ENCODE data around the gene SLX1A. TPM values are rescaled to one million over a fixed set of nuclear protein-coding genes. Genes with fewer than 3 reads are reported as not detected.
"Not testable (repeated sequence)": the region's sequence is repeated elsewhere in the genome, so short reads cannot be mapped to it uniquely, and the experiment has no call there.

Gene SLX1A
- total and polyA plus RNA-seq, 2 experiments from 2014 or later = 29.5 to 97.5 TPM

DNA sequence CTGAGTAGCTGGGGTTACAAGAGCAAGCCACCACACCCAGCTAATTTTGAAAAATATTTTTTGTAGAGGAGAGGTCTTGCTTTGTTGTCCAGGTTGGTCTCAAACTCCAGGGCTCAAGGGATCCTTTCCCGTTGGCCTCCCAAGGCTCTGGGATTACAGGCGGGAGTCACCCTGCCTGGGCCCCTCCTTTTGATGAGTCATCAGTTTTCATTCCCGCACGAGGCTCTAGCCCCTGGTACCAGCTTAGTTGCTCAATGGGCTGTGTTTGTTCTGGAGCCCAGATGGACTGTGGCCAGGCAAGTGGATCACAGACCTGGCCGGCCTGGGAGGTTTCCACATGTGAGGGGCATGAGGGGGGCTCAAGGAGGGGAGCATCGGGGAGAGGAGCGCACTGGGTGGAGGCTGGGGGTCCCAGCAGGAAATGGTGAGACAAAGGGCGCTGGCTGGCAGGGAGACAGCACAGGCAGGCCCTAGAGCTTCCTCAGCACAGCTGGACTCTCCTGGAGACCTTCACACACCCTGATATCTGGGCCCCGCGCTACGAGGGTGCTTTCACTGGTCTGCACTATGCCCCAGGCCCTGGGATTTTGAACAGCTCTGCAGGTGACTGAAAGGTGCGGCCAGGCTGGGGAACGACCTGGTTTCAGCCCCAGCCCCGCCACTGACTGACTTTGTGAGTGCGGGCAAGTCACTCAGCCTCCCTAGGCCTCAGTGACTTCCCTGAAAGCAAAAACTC is 6.1 kb downstream of the SLX1A start:
- H4K20me1 ChIP-seq (replicated peaks; ENCODE audit: insufficient read depth) = not testable (repeated sequence)

DNA sequence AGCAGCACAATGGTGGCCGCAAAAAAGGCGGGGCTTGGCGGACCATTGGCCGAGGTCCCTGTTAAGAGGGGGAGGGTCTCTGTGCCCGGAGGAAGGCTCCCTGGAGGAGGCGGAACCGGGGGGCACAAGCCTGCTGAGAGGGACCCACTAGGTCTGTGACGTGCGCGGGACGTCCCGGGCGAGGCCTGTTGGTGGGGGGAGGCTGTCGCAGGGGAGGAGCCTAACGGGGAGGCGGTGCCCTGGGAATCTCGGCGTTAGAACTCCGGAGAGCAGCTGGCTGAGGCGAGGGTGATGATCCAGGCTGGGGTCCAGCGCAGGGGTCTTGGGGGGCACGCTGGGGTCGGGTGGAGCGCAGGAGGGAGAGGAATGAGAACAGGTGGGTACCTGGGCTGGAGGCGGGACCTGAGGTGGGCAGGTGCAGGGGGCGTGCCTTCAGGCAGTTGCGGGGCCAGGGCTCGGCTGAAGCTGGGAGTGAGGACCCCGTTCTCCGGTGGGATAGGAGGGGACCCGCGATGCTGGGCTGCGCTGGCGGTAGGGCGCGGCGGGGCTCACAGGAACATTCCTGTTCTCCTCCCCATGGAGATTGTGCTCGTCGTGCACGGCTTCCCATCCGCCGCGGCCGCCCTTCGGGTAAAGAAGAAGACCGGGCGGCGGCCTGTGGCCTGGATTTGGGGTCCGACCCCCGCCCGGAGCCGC is 12.0 kb downstream of the SLX1A start:
- H3K9me3 Mint-ChIP-seq; H3K4me1 ChIP-seq (ENCODE audit: insufficient read depth); DNase-seq (ENCODE audit: low spot score); H3K79me2 ChIP-seq (replicated peaks; ENCODE audit: insufficient read depth); H3F3A ChIP-seq (replicated peaks; ENCODE audit: low read depth); H3K27me3 ChIP-seq (ENCODE audit: insufficient read depth); H2AFZ ChIP-seq; H3K9me2 ChIP-seq (ENCODE audit: insufficient read depth); H3K4me1 Mint-ChIP-seq; H3K4me3 Mint-ChIP-seq; H3K27me3 Mint-ChIP-seq (ENCODE audit: insufficient read depth, low read depth, poor library complexity); H3K27ac Mint-ChIP-seq; H3K36me3 Mint-ChIP-seq (ENCODE audit: low read depth); H3K27ac ChIP-seq (ENCODE audit: low read depth); H3K36me3 ChIP-seq (ENCODE audit: insufficient read depth); H4K20me1 ChIP-seq (replicated peaks; ENCODE audit: insufficient read depth): not testable (repeated sequence)
- ATAC-seq = peak; percentile 61
- H3K4me3 ChIP-seq = peak overlapping the region; percentile 54; the same call in 1 of the 2 replicates
- H3K4me2 ChIP-seq = peak overlapping the region; percentile 73; the same call in 1 of the 2 replicates

More for the DNA sequence above, 6.1 kb downstream of the SLX1A start:
- H3K4me3 ChIP-seq; H3K9me3 Mint-ChIP-seq; H3K9me2 ChIP-seq (ENCODE audit: insufficient read depth); H2AFZ ChIP-seq; DNase-seq (ENCODE audit: low spot score); H3K27me3 ChIP-seq (ENCODE audit: insufficient read depth); H3K4me1 ChIP-seq (ENCODE audit: insufficient read depth); H3K27ac ChIP-seq (ENCODE audit: low read depth); H3K36me3 Mint-ChIP-seq (ENCODE audit: low read depth); H3K79me2 ChIP-seq (replicated peaks; ENCODE audit: insufficient read depth); H3F3A ChIP-seq (replicated peaks; ENCODE audit: low read depth); H3K27ac Mint-ChIP-seq; H3K36me3 ChIP-seq (ENCODE audit: insufficient read depth); H3K4me3 Mint-ChIP-seq; H3K27me3 Mint-ChIP-seq (ENCODE audit: insufficient read depth, low read depth, poor library complexity); H3K4me2 ChIP-seq; H3K4me1 Mint-ChIP-seq: not testable (repeated sequence)
- ATAC-seq = peak; percentile 45

- Histone ChIP-seq H3K4me2 (peak overlapping the region; percentile 73; the same call in 1 of the 2 replicates), H3K4me3 (peak overlapping the region; percentile 54; the same call in 1 of the 2 replicates)
- not testable (repeated sequence) for H3K36me3 Mint-ChIP-seq (ENCODE audit: low read depth); H3K79me2 ChIP-seq (replicated peaks; ENCODE audit: insufficient read depth); H3K27ac Mint-ChIP-seq; H3K9me2 ChIP-seq (ENCODE audit: insufficient read depth); DNase-seq (ENCODE audit: low spot score); H3K9me3 Mint-ChIP-seq; H3K36me3 ChIP-seq (ENCODE audit: insufficient read depth); H3K4me1 Mint-ChIP-seq; H3K4me1 ChIP-seq (ENCODE audit: insufficient read depth); H3K27me3 ChIP-seq (ENCODE audit: insufficient read depth); H4K20me1 ChIP-seq (replicated peaks; ENCODE audit: insufficient read depth); H3K27ac ChIP-seq (ENCODE audit: low read depth); H3K4me3 Mint-ChIP-seq; H3K27me3 Mint-ChIP-seq (ENCODE audit: insufficient read depth, low read depth, poor library complexity); H2AFZ ChIP-seq; H3F3A ChIP-seq (replicated peaks; ENCODE audit: low read depth)
- peak; percentile 30 for ATAC-seq
These were observed 12.6 kb downstream of the SLX1A start for GRCh38 chr16:30206252-30206651.

DNA sequence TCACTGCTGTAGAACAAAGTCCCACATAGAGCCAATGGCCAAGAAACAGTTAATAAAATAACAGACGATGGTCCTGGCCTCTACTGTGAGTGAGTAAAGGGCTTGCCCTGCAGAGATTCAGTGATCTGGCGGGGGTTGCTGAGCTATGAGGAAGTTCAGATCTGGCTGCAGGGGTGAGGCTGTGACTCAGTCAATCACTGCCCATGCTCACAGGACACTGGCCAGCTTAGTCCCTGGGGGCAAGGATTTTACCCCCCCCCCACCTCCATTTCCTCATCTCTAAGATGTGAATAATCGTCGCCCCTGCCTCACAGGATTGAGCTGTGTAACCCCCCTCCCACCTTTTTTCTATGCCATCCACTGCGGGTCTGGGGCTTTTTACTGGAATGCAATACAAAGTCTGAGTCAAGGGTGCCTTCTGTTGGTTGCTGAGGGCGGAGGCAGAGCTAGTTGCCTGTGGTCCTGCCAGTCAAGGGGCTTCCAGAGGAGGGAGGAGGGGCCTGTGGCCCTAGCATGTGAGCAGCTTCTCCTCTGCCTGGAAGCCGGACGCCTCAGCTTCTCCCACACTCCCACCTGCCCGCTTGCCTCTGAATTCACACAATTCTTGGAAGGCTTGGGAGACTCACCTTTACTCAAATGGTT is 13.5 kb downstream of the SLX1A start:
- not testable (repeated sequence) for H2AFZ ChIP-seq; H3K9me3 Mint-ChIP-seq; H3K4me1 ChIP-seq (ENCODE audit: insufficient read depth); H3K4me3 ChIP-seq; H3F3A ChIP-seq (replicated peaks; ENCODE audit: low read depth); H3K4me3 Mint-ChIP-seq; H4K20me1 ChIP-seq (replicated peaks; ENCODE audit: insufficient read depth); H3K4me2 ChIP-seq; H3K27ac Mint-ChIP-seq; DNase-seq (ENCODE audit: low spot score); H3K9me2 ChIP-seq (ENCODE audit: insufficient read depth); H3K79me2 ChIP-seq (replicated peaks; ENCODE audit: insufficient read depth); H3K36me3 ChIP-seq (ENCODE audit: insufficient read depth); H3K36me3 Mint-ChIP-seq (ENCODE audit: low read depth); H3K27me3 ChIP-seq (ENCODE audit: insufficient read depth); H3K27me3 Mint-ChIP-seq (ENCODE audit: insufficient read depth, low read depth, poor library complexity); H3K27ac ChIP-seq (ENCODE audit: low read depth); H3K4me1 Mint-ChIP-seq
- ATAC-seq = peak; percentile 78

- H3K36me3 Mint-ChIP-seq (ENCODE audit: low read depth); H3K36me3 ChIP-seq (ENCODE audit: insufficient read depth); H3K27me3 ChIP-seq (ENCODE audit: insufficient read depth); ATAC-seq; H3K4me1 Mint-ChIP-seq; H3K4me3 ChIP-seq; DNase-seq (ENCODE audit: low spot score); H3K9me2 ChIP-seq (ENCODE audit: insufficient read depth); H3K9me3 Mint-ChIP-seq; H3F3A ChIP-seq (replicated peaks; ENCODE audit: low read depth); H3K27me3 Mint-ChIP-seq (ENCODE audit: insufficient read depth, low read depth, poor library complexity); H3K27ac Mint-ChIP-seq; H3K27ac ChIP-seq (ENCODE audit: low read depth); H2AFZ ChIP-seq; H3K79me2 ChIP-seq (replicated peaks; ENCODE audit: insufficient read depth); H4K20me1 ChIP-seq (replicated peaks; ENCODE audit: insufficient read depth); H3K4me2 ChIP-seq; H3K4me3 Mint-ChIP-seq; H3K4me1 ChIP-seq (ENCODE audit: insufficient read depth): not testable (repeated sequence)
These were observed 15.4 kb downstream of the SLX1A start for GRCh38 chr16:30209032-30209431.

DNA sequence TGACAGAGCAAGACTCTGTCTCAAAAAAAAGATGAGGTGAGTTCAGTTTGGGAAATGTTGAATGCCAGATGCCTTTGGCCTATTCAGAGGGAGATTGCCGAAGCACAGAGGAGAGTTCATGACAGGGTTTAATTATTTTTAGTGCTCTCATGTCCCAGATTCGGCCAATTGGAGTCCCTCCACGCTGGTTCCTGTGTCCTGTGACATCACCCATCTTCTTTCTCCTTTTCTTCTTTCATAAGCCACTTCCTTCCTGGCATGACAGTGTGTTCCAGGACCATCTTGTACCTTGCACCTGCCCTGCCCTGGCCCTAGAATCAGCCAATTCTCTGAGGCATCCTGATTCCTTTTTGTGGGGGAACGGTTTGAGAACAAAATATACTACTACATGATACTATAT is 17.7 kb downstream of the SLX1A start:
- H3K79me2 ChIP-seq (replicated peaks; ENCODE audit: insufficient read depth); H3K4me1 Mint-ChIP-seq; H3K27me3 ChIP-seq (ENCODE audit: insufficient read depth); ATAC-seq; H3K36me3 ChIP-seq (ENCODE audit: insufficient read depth); H3K27me3 Mint-ChIP-seq (ENCODE audit: insufficient read depth, low read depth, poor library complexity); H3K9me3 Mint-ChIP-seq; H3K27ac ChIP-seq (ENCODE audit: low read depth); H3K36me3 Mint-ChIP-seq (ENCODE audit: low read depth); DNase-seq (ENCODE audit: low spot score); H3K4me2 ChIP-seq; H3K4me3 Mint-ChIP-seq; H3F3A ChIP-seq (replicated peaks; ENCODE audit: low read depth); H3K9me2 ChIP-seq (ENCODE audit: insufficient read depth); H2AFZ ChIP-seq; H4K20me1 ChIP-seq (replicated peaks; ENCODE audit: insufficient read depth); H3K27ac Mint-ChIP-seq; H3K4me1 ChIP-seq (ENCODE audit: insufficient read depth); H3K4me3 ChIP-seq: not testable (repeated sequence)
